ENCODE data around the gene ELAVL1.
"Not testable (repeated sequence)": the region's sequence is repeated elsewhere in the genome, so short reads cannot be mapped to it uniquely, and the experiment has no call there.

ELAVL1 gene

GRCh38 chr19:7965921-7966665 lies 39.3 kb downstream of the ELAVL1 start:
- TF ChIP-seq POLR2A (IDR thresholded peaks at IDR 0.05; ENCODE audit: low read depth, low read length): no peak
- TF ChIP-seq POLR2AphosphoS5 (IDR thresholded peaks at IDR 0.05; ENCODE audit: low read depth, low read length): no peak
- no peak for TF ChIP-seq TAF1 (IDR thresholded peaks at IDR 0.05; ENCODE audit: borderline replicate concordance, low read depth, low read length)
- DNase-seq (ENCODE audit: insufficient read length) (no peak), FAIRE-seq (no peak)

- DNase-seq (ENCODE audit: insufficient read length) (no peak), FAIRE-seq (no peak)
- TF ChIP-seq POLR2A (IDR thresholded peaks at IDR 0.05; ENCODE audit: low read depth, low read length): no peak
- TF ChIP-seq POLR2AphosphoS5 (IDR thresholded peaks at IDR 0.05; ENCODE audit: low read depth, low read length): no peak
- no peak for TF ChIP-seq TAF1 (IDR thresholded peaks at IDR 0.05; ENCODE audit: borderline replicate concordance, low read depth, low read length)
Observed at GRCh38 chr19:7965259-7965841, 40.1 kb downstream of the ELAVL1 start.

GRCh38 chr19:7963566-7963965 lies 41.9 kb downstream of the ELAVL1 start:
- DNase-seq (ENCODE audit: insufficient read length): no peak
- no peak for TF ChIP-seq POLR2A (IDR thresholded peaks at IDR 0.05; ENCODE audit: low read depth, low read length)
- TF ChIP-seq POLR2AphosphoS5 (IDR thresholded peaks at IDR 0.05; ENCODE audit: low read depth, low read length): no peak
- TF ChIP-seq TAF1 (IDR thresholded peaks at IDR 0.05; ENCODE audit: borderline replicate concordance, low read depth, low read length): no peak
- no peak for FAIRE-seq

- DNase-seq (ENCODE audit: insufficient read length) (no peak), FAIRE-seq (no peak)
- no peak for TF ChIP-seq POLR2A (IDR thresholded peaks at IDR 0.05; ENCODE audit: low read depth, low read length)
- TF ChIP-seq TAF1 (IDR thresholded peaks at IDR 0.05; ENCODE audit: borderline replicate concordance, low read depth, low read length): no peak
- no peak for TF ChIP-seq POLR2AphosphoS5 (IDR thresholded peaks at IDR 0.05; ENCODE audit: low read depth, low read length)
Observed at GRCh38 chr19:7962644-7963268, 42.7 kb downstream of the ELAVL1 start.

GRCh38 chr19:7961920-7962626 lies 43.4 kb downstream of the ELAVL1 start:
- FAIRE-seq (no peak), DNase-seq (ENCODE audit: insufficient read length) (no peak)
- TF ChIP-seq POLR2A (IDR thresholded peaks at IDR 0.05; ENCODE audit: low read depth, low read length): no peak
- TF ChIP-seq TAF1 (IDR thresholded peaks at IDR 0.05; ENCODE audit: borderline replicate concordance, low read depth, low read length): no peak

GRCh38 chr19:7961082-7961481 lies 44.4 kb downstream of the ELAVL1 start:
- FAIRE-seq: not testable (repeated sequence)

GRCh38 chr19:7959211-7959610 lies 46.2 kb downstream of the ELAVL1 start:
- DNase-seq (ENCODE audit: insufficient read length) (no peak), FAIRE-seq (no peak)
- TF ChIP-seq POLR2A (IDR thresholded peaks at IDR 0.05; ENCODE audit: low read depth, low read length) (no peak), TAF1 (IDR thresholded peaks at IDR 0.05; ENCODE audit: borderline replicate concordance, low read depth, low read length) (no peak), POLR2AphosphoS5 (IDR thresholded peaks at IDR 0.05; ENCODE audit: low read depth, low read length) (no peak)

More at GRCh38 chr19:7961082-7961481, 44.4 kb downstream of the ELAVL1 start:
- not testable (repeated sequence) for DNase-seq (ENCODE audit: insufficient read length)

- TF ChIP-seq POLR2AphosphoS5 (IDR thresholded peaks at IDR 0.05; ENCODE audit: low read depth, low read length): no peak
- no peak for TF ChIP-seq TAF1 (IDR thresholded peaks at IDR 0.05; ENCODE audit: borderline replicate concordance, low read depth, low read length)
- no peak for TF ChIP-seq POLR2A (IDR thresholded peaks at IDR 0.05; ENCODE audit: low read depth, low read length)
- no peak for DNase-seq (ENCODE audit: insufficient read length)
- no peak for FAIRE-seq
Observed at GRCh38 chr19:7955696-7956095, 49.7 kb downstream of the ELAVL1 start.

GRCh38 chr19:7953576-7953975 lies 51.9 kb downstream of the ELAVL1 start:
- TF ChIP-seq POLR2A (IDR thresholded peaks at IDR 0.05; ENCODE audit: low read depth, low read length): no peak
- TF ChIP-seq POLR2AphosphoS5 (IDR thresholded peaks at IDR 0.05; ENCODE audit: low read depth, low read length): no peak
- no peak for TF ChIP-seq TAF1 (IDR thresholded peaks at IDR 0.05; ENCODE audit: borderline replicate concordance, low read depth, low read length)
- FAIRE-seq: no peak
- no peak for DNase-seq (ENCODE audit: insufficient read length)

GRCh38 chr19:7953060-7953459 lies 52.4 kb downstream of the ELAVL1 start:
- TF ChIP-seq POLR2A (IDR thresholded peaks at IDR 0.05; ENCODE audit: low read depth, low read length) (no peak), TAF1 (IDR thresholded peaks at IDR 0.05; ENCODE audit: borderline replicate concordance, low read depth, low read length) (no peak), POLR2AphosphoS5 (IDR thresholded peaks at IDR 0.05; ENCODE audit: low read depth, low read length) (no peak)
- FAIRE-seq (no peak), DNase-seq (ENCODE audit: insufficient read length) (no peak)

- TF ChIP-seq TAF1 (IDR thresholded peaks at IDR 0.05; ENCODE audit: borderline replicate concordance, low read depth, low read length): no peak
- no peak for TF ChIP-seq POLR2AphosphoS5 (IDR thresholded peaks at IDR 0.05; ENCODE audit: low read depth, low read length)
- no peak for TF ChIP-seq POLR2A (IDR thresholded peaks at IDR 0.05; ENCODE audit: low read depth, low read length)
- no peak for DNase-seq (ENCODE audit: insufficient read length)
- no peak for FAIRE-seq
Observed at GRCh38 chr19:7947939-7948338, 57.5 kb downstream of the ELAVL1 start.

All from GM12892 (cell line).